Smooth muscle cell of the brain vasculature (primary cell): ENCODE measurements around the gene TTC34.

ENCODE experiments used
- DNase-seq: peaks from one replicate; pipeline ENCODE4 v3.0.0-alpha.2; 2012; ENCODE audit warnings: low read depth, low spot score

The TTC34 gene

DNA sequence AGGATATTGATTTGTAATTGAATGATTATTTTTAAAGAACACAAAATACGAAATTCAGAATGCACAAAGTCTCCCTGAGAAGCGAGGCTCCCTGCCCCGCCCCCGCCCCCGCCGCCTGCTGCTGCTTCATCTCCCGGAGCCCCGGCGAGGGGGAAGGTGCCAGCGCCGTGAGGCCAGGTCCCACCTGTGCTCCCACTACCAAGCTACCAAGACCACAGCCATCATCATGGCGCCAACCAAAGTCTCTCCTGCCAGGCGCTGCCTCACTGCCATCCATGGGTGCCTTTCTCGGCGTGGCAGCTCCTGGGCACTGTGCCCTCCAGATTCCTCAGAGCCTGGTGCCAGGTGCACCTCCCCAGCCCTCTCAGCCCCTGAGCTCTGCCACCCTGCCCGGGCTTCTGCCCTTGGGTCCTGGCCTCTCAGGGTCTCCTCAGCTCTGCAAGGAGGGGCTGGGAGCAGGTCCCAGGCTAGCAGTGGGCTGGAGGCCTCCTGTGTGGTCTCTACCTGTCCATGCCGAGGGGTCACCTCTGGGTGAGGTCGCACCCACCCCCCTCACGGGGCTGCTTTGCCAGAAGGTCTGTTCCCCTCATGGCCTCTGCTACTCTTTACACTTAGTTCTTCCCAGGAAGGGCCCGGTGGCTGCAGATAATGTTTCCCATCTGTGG lies 29.4 kb upstream of the TTC34 start:
- no peak for DNase-seq

DNA sequence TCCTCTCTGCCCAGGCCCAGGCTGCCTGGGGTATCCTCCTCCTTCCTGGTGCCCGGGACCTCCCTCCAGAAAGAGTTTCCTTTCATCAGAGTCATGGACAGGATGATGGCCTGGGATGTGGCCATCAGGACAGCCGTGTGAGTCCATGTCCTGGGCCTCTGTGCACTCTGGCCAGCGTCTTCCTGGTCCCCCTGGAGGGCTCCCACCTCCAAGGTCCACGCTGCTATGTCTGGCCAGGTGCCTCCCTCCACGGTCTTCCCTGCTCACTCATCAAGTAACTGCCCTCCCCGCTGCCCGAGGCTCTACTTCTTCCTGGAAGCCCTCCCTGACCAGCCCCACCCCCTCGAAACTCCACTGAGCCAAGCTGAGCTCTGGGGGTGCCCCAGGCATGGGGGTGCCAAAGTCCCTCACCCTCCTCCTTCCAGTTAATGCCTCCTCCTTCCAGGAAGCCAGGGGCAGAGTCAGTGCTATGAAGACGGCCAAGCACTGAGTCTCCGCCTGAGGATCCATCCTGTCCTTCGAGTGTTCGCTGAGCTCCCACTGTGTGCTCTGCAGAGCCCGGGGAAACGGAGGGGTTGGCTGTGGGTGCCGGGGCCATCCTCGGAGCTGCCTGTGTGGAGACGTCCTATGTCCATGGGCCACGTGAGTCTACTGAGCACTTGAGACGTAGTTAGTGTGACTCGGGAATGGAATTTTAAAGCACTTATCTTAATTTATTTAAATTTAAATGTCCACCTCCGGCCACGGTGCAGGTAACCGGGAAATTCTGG lies 28.5 kb upstream of the TTC34 start:
- no peak for DNase-seq

DNA sequence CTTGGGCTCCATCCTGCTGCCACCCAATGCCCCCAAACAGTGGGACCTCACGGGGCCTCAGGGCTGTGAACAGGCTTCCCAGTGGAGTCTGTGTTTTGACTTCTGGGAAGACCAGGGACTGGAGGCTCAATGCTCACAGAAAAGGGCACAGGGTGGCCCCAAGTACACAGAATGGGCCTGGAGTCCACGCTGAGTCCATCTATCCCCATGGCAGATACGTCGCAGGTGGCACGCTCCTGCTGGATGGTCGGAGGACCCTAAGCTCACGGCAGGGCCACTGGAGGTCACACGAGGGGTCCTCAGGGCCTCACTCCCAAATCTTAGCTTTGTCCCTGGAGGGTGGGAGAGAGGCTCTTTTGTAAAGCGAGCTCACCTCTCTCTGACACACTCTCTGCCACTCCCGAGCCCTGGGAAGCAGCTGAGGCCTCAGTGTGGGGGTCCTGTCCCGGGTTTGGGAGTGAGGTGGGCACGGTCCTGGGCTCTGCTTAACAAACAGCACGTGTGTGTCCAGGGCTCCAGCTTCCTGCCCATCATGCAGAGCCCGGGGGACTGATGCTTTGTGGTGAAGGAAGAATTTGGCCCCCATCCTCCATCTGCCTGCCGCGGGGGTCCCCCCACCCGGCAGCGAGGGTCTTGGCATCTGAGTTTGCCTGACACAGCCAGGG lies 27.2 kb upstream of the TTC34 start:
- no peak for DNase-seq

DNA sequence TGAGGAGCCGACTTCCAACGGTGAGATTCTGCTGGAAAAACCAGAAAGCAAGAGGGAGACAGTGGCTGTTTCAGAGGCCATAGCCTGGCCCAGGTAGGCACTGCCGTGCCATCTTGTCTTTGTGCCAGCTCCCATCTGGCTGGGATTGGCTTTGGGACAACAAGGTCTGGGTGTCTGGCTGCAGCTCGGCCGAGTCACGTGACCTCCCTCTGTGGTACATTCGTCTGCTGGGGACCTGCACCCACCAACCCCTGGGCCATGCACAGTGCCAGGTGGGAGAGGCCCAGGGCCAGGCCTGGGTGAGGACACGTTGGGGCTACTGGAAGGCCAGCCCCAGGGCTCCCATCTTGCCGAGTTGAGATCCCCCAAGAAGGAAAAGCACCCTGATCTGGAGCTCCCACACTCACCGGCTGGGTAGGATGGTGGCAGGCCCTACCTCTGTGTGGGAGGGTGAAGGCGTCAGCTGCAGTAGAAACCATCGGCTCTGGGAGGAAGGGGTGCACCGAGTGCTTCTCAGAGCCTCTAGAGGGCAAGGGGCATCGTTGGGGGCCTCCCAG lies 25.3 kb upstream of the TTC34 start:
- no peak for DNase-seq

DNA sequence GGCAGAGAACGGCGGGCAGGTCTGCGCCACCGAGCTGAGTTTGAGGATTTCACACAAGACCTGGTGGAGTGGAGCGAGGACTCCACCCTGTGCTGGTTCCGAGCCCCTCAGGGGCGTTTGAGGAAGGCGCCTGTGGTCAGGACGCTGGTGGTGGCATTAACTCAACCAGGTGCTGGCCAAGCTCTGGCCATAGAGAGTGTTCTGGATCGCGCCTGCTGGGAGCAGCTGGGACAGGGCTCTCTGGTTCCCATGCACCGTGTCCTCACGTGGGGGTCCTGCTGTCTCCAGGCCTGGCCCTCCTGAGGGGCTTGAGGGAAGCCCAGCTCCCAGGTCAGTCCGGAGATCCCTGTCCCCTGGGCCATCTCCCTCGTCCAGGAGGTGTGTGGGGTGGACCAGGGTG lies 24.8 kb upstream of the TTC34 start:
- DNase-seq: no peak

DNA sequence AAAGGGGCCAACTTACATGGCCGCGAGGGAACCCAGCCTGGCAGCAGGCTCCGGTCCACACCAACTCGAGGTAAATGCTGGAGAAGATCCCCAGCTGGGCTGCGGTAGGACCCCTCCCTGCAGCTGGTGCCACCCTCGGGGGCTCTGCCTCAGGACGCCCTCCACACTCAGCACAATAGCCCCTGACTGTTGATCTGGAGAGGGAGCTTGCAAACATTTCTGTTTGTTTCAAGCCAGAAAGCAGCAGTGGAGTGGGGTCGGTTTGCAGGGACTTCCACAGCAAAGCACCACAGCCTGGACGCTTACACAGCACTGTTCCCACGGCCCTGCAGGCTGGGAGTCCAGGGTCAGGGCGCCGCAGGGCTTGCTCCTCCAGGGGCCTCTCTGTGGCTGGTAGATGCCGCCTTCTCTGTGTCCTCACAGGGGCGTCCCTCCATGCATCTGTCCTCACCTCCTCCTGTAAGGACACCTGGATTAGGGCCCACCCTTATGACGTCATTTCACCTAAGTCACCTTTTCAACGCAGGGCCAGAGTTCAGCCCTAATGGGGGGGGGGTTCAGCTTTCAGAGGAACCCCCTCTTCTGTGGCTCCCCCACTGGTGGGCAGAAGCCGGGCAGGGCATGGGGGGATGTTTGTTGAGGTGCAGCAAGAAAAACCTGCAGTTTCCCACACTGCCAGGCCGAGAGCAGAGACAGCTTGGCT lies 24.1 kb upstream of the TTC34 start:
- no peak for DNase-seq

DNA sequence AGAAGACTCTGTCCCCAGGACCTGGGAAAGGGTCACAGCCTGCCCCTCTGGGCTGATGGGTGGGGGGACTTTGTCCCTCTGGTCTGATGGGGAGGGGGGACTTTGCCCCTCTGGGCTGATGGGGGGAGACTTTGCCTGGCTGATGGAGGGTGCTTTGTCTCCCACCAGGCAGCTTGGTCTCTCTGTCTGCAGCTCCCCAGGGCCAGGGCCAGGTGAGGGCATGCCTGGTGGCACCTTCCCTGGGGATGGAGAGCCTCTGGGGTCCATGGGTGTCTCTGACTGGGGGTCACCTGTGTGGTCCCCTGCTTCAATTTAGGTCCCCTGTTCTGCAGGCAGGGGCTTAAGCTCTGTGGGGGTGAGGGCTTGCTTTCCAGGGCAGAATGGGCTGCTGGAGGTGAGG lies 23.5 kb upstream of the TTC34 start:
- DNase-seq: no peak

DNA sequence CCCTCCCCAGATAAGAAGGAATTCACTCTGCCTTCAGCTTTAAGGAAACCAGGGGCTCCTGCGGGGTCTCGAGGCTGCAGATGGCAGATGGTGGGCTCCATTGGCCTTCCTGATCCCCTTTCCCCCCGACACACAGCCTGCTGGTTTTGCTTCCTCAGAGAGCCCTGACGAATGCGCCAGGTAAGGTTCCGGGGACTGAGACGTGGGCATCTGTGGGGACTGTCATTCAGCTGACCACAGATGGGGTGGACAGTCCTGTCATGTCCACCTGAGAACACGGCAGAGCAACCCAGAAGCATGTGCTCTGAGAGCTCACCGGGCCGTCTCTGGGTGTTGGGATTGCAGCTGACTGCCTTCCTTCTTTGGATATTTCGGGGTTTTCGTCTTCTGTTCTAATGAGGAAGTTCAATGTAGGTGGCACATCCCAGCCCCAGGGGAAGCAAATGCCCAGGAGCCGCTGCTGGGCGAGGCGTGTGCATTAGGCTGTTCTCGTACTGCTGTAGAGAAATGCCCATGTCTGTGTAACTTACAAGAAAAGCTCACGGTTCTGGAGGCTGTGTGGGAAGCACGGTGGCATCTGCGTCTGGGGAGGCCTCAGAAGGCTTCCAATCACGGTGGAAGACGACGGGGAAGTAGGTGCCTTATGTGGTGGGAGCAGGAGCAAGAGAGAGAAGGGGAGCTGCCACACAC lies 22.6 kb upstream of the TTC34 start:
- DNase-seq: no peak

DNA sequence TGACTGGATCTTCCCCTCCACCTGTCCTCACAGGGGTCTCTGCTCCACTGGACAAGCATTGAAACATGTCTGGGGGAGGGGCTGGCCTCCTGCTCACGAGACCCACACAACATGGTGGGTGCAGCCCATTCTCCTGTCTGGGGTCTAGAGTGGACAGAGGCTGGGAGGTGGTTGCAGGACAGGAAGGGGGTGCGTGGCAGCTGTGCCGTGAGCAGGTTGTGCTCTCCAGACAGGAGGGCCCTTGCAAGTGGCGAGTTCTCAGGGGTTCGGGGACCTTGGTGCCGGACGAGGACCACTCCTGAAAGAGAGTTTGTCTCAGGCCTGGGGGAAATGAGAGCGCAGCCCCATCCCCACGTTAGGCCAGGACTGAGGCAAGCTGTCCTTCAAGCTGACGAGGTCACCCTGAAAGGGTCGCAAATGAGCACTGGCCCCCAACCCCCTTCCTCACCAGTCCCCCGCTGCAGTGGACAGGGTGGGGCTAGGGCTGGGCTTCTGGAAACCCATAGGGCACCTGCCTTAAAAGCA lies 21.2 kb upstream of the TTC34 start:
- no peak for DNase-seq

DNA sequence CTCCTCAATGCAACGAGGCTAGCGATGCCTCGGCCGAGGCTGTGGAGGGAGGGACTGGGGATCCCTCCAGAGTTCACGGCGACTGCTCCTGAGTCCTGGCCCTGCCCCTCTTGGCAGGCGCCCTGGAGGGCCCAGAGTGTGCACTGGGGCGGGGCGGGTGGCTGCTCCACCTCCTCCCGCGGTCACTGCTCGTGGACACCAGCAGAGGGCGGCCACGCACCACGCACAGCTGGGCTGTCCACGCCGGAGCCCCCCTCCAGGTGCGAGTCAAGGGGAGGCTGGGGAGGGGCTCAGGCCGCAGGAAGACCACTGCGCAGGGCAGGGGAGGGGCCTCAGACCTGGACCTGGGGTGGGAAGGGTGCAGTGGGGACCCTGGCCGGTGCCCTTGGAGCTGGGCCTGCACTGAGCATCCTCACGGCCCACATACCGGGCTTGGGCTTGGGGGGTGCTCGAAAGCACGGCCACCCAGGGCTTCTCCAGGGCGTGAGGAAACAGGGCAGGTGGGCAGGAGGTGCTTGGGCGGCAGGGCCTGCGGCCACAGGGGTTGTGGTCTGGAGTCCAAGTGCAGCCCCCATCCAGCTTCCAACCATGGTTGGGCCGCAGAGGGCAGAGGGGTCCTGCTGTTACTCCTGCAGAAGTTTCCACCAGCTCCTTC lies 20.6 kb upstream of the TTC34 start:
- no peak for DNase-seq

DNA sequence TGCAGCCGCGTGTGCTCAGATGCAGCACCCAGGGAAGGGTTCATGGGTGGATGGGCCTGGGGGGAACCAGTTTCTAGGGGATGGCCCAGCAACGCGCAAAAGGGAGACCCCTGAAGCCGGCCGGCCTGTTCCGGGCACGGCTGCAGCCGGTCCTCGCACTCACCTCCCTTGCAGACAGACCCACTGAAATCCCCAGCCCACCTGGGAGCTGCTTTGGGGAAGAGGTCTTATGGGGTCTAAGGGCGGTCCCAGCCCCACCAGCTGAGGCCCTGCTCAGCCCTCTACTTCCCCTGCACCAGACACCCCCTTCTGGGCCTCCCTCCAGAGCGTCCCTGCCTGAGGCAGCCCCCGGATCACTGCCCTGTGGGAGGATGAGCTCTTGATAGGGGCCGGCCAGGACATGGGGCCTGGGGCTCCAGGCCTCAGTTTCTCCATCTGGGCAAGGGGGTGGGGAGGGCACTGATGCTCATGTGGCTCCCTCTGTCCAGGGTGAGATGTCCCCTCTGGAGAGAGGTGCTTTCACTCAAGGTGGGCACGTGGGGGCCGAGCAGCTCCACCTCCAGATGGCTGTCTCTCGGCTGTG lies 20.0 kb upstream of the TTC34 start:
- DNase-seq: no peak

DNA sequence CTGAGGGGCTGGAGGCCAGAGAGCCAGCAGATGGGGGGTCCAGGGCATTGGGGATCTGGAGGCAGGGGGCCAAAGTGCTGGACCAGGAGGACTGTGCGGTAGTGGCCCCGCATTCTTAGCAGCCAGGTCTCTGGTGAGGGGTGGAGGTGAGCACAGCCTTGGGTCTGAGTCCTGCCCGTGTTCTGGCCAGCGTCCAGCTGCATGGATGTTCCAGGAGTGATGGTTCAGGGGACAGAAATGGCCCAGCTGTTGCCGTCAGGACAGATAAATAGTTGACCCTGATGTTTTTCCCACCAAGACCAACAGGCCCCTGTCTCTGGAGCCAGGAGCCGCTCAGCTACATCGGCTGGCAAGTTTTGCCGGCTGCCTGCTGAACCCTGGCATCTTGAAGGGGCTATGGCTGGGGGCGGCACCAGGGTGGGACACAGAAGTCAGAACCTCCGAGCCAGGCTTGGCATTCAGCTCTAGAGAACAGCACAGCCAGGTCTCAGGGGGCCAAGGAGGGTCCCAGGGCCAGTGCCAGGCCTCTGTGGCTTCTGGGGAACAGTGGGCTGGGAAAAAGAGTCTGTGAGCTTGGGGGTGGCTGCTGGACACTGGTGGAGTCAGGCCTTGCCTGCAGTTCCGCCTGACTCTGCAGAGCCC lies 19.4 kb upstream of the TTC34 start:
- no peak for DNase-seq

DNA sequence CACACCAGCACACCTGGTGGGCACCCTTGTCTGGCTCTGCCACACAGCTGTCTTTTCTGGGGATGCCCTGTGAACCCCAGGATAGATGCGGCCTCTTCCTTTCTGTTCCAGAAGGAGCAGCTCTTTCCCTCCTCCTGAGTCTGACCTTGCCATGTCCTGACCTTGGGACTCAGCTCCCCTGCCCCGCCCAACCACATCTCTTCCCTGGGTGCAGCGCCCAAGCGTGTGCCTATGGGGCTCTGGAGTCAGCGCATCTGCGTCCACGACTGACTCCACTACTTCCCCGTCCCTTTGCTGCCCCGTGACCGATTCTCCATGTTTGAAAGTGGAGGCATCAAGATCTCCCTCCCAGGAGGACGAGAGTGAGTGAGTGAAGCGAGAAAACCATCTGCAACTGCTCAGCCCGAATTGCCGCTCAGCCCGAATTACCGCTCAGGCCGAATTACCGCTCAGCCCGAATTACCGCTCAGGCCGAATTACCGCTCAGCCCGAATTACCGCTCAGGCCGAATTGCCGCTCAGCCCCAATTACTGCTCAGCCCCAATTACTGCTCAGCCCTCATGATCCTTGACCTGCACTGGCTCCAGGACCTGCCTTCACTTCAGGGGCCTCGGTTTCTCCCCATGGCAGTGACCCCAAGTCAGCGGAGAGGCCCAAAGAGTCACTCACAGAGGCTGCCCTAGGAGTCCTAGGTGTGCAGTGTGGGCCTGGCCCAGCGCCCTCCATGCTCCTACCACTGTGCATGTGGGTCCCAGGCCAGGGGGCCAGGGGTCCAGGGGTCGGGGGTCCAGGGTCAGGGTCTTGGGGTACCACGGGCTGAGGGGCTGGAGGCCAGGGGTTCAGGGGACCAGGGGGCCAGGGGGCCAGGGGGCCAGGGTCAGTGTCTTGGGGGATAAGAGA lies 18.6 kb upstream of the TTC34 start:
- DNase-seq: no peak

DNA sequence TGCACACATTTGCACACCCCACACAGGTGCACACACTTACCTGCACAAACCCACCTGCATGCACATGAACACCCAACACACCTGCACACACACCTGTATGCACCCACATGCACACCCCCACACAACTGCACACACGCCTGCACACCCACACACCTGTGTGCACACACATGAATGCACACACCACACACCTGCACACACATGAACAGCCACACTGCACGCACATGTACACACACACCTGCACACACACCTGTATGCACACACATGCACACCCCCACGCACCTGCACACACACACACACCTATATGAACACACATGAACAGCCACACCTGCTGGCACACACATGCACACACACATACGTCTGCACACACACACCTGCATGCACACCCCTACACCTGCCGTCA lies 17.9 kb upstream of the TTC34 start:
- no peak for DNase-seq

DNA sequence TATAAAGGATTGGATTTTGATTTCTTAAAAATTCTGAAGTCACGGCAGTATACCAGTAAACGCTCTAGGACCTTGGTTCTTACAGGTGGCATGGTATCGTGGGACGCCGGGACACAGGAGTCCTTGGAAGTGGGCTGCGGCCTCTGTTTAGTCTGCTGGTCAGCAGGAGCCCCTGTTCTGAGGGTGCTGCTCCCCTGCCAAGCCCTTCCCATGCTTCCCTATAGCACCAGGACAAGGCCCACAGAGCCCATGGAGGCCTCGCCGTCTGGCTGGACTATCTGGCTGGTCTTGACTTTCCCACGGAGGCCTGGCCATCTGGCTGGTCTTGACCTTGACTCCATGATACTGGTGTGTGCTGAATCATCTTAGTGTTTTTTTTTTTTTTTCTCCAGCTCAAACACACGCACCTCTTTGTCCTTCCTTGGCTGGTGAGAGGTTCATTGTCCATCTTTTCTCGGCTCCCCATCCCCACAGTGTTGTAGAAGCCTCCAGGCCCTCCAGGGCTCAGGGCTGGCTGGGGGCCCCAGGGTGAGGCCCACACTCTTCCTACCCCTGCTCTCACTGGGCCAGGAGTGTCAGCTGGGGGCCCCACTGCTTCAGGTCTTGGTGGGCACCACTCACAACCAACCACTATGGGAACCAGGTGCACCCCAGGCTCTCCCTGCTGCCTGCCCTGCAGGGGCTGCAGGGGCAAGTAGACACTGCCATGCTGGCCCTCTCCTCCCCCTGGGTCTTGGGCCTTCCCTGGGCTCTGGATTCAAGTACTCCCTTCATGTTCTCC lies 16.5 kb upstream of the TTC34 start:
- DNase-seq: no peak

DNA sequence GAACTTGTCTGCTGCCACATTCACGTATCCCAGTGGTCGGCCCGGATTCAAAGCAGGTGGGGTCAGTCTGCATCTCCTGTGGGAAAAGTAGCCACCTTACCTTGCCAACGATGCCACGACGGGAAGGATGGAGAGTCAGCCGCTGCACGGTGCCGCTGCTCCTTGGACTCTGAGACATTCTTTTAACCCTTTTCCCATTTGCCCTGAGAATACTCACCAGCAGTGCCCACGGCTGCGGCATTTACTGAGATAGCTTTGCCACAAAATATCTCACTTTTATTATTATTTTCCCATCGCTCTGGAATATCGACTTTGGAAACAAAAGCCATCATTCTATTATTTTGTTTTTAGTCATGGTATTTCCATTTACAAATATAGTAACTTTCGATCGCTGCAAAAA lies 15.3 kb upstream of the TTC34 start:
- no peak for DNase-seq

DNA sequence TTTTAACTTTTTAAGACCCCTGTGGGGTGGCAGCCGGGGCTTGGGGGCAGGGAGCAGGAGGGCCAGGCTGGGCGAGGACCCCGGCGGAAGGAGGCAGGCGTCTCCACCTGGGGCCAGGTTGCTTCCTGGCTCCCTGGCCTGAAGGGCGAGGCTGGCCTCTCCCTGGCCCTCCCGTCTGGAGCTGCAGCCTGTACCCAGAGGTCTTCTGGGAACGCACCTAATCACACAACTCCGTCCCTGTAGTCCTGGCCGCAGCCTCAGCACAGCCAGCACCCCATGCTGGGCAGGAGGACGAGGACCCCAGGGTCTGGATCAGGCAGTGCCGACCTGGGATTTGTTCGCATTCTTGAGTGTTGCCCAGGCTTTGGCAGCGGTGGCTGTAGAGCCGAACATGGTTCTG lies 14.1 kb upstream of the TTC34 start:
- DNase-seq: no peak

DNA sequence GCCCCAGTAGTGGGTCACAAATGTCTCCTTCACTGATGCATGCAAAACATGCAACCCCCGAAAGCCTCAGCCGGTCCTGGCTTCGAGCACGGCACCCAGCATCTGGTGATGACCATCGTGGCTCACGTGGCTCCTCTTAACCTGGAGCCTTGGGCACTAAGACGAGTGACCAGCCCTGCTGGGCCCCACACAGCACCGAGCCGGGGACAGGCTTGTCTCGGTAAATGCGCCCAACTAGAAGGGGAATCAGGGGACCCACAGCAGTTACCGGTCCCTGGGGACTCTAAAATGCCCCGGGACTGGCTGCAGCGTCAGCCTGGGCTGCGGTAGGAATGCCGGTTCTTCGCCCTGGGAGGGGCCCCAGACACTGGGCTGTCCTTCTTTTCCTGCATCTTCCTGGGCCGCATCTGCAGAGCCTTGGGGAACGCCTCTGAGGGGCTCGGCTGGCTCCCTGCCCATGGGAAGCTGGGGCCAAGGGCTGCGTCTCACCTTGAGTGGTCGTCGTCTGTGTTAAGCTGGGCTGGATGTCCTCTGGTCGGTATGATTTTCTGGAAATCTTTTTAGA lies 13.1 kb upstream of the TTC34 start:
- DNase-seq: no peak
